HepG2 (cell line): Measurements from ENCODE around the gene ANKZF1. TPM values are rescaled to one million over a fixed set of nuclear protein-coding genes. Genes with fewer than 3 reads are reported as not detected.

Experiments used
- DR1 ChIP-seq: sonication (generic); formaldehyde crosslinking; IDR thresholded peaks from 2 replicates; pipeline ENCODE4 v1.8.0; 2021; ENCODE audit warnings: mild to moderate bottlenecking, missing genetic modification reagents, inconsistent platforms
- ESRRA ChIP-seq: sonication (generic); formaldehyde crosslinking; IDR thresholded peaks from 2 replicates; pipeline ENCODE4 v1.5.1; 2020; ENCODE audit warnings: mild to moderate bottlenecking, low read depth, missing genetic modification reagents
- FOXK1 ChIP-seq: sonication (generic); formaldehyde crosslinking; IDR thresholded peaks from 2 replicates; pipeline ENCODE4 v1.4.0; 2020; ENCODE audit warnings: low read depth, missing genetic modification reagents, borderline replicate concordance
- GABPA ChIP-seq, 2 experiments: IDR thresholded peaks; 2 replicates each; pipeline ENCODE4 v1.6.1; 2011 to 2016; ENCODE audit warnings: low read depth in 2 of 2, low read length in 1 of 2, missing biosample characterization in 1 of 2, missing genetic modification characterization in 1 of 2
- HOXD1 ChIP-seq: sonication (generic); formaldehyde crosslinking; IDR thresholded peaks from 2 replicates; pipeline ENCODE4 v1.5.0; 2020; ENCODE audit warnings: missing genetic modification reagents
- NFE2L2 ChIP-seq: fragments of 150-350 bp; IDR thresholded peaks from 2 replicates; pipeline ENCODE4 v1.6.1; 2014; ENCODE audit warnings: low read length
- PHF20 ChIP-seq: sonication (generic); formaldehyde crosslinking; IDR thresholded peaks from 2 replicates; pipeline ENCODE4 v1.5.0; 2020; ENCODE audit warnings: mild to moderate bottlenecking, missing genetic modification reagents
- RAD51 ChIP-seq: fragments of 450-650 bp; IDR thresholded peaks from 2 replicates; pipeline ENCODE4 v1.6.1; 2016; ENCODE audit warnings: borderline replicate concordance
- SIN3A ChIP-seq: IDR thresholded peaks from 2 replicates; pipeline ENCODE4 v1.6.1; 2011; ENCODE audit warnings: low read depth, mild to moderate bottlenecking, control low read depth, low read length, borderline replicate concordance
- SUZ12 ChIP-seq: fragments of 150-350 bp; IDR thresholded peaks from 2 replicates; pipeline ENCODE4 v1.6.1; 2014; ENCODE audit warnings: low read depth, low read length
- TMF1 ChIP-seq: sonication (generic); formaldehyde crosslinking; IDR thresholded peaks from 2 replicates; pipeline ENCODE4 v1.8.1; 2022; ENCODE audit warnings: low read depth, missing genetic modification reagents
- ZC3H4 ChIP-seq: sonication (generic); formaldehyde crosslinking; IDR thresholded peaks from 2 replicates; pipeline ENCODE4 v1.4.0; 2020; ENCODE audit warnings: missing genetic modification reagents, borderline replicate concordance
- ZNF263 ChIP-seq: sonication (generic); formaldehyde crosslinking; IDR thresholded peaks from 2 replicates; pipeline ENCODE4 v1.4.0; 2020; ENCODE audit warnings: missing genetic modification reagents
- ZNF563 ChIP-seq: sonication (generic); formaldehyde crosslinking; IDR thresholded peaks from 2 replicates; pipeline ENCODE4 v1.8.0; 2022; ENCODE audit warnings: mild to moderate bottlenecking, moderate library complexity, missing genetic modification reagents
- ZNF567 ChIP-seq: sonication (generic); formaldehyde crosslinking; IDR thresholded peaks from 2 replicates; pipeline ENCODE4 v1.8.1; 2023; ENCODE audit warnings: mild to moderate bottlenecking, missing genetic modification reagents, borderline replicate concordance
- ZNF672 ChIP-seq: sonication (generic); formaldehyde crosslinking; IDR thresholded peaks from 2 replicates; pipeline ENCODE4 v1.8.1; 2022; ENCODE audit warnings: missing genetic modification reagents
- ZNF841 ChIP-seq: sonication (generic); formaldehyde crosslinking; IDR thresholded peaks from 2 replicates; pipeline ENCODE4 v1.8.1; 2023; ENCODE audit warnings: missing genetic modification reagents, borderline replicate concordance
- ZSCAN22 ChIP-seq: sonication (generic); formaldehyde crosslinking; IDR thresholded peaks from 2 replicates; pipeline ENCODE4 v1.4.0; 2020; ENCODE audit warnings: mild to moderate bottlenecking, missing genetic modification reagents
- ZSCAN29 ChIP-seq: sonication (generic); formaldehyde crosslinking; conservative IDR thresholded peaks from 2 replicates; pipeline ENCODE4 v1.4.0; 2020; ENCODE audit warnings: mild to moderate bottlenecking, missing genetic modification reagents
- polyA plus RNA-seq, 8 experiments: library from polyadenylated mRNA; depleted of rRNA in 3 of 8; stranded (reverse) in 7 of 8; unstranded in 1 of 8; fragments of >200 nt; fragmentation: Illumina TruSeq in 4 of 8; extraction: Trizol in 4 of 8; gene quantifications; 2 replicates each; pipeline versions ENCODE4 v1.2.1 to v1.2.3, GENCODE V29; 2011 to 2016; ENCODE audit warnings: low read depth in 4 of 8, missing spikeins in 1 of 8, mixed read lengths in 1 of 8; ENCODE audit not compliant: insufficient read depth in 1 of 8
- total RNA-seq, 5 experiments: library from RNA; depleted of rRNA; stranded (reverse); fragments of >200 nt; fragmentation: Illumina TruSeq; extraction: Trizol; gene quantifications; 2 replicates each; pipeline ENCODE4 v1.2.3, GENCODE V29; 2016; ENCODE audit warnings: low read depth in 1 of 5
- TF ChIP-seq, protein P1 (sequence below): IDR thresholded peaks from 2 replicates; pipeline ENCODE4 v1.6.1; 2016
- TF ChIP-seq, protein P2 (sequence below): sonication (generic); formaldehyde crosslinking; IDR thresholded peaks from 2 replicates; pipeline ENCODE4; 2020; ENCODE audit warnings: missing genetic modification reagents, mild to moderate bottlenecking, borderline replicate concordance
- TF ChIP-seq, protein P3 (sequence below): conservative IDR thresholded peaks from 2 replicates; pipeline ENCODE4 v1.6.1; 2018; ENCODE audit warnings: missing genetic modification reagents
- TF ChIP-seq, protein P4 (sequence below): sonication (generic); formaldehyde crosslinking; IDR thresholded peaks from 2 replicates; pipeline ENCODE4 v1.5.1; 2020; ENCODE audit warnings: mild to moderate bottlenecking, missing genetic modification reagents, moderate library complexity

Gene ANKZF1
- total and polyA plus RNA-seq, 2 of the 13 experiments (the other 11 are each of a cell fraction or from before 2014, with no cell fraction given) = 25.3 to 128 TPM

DNA sequence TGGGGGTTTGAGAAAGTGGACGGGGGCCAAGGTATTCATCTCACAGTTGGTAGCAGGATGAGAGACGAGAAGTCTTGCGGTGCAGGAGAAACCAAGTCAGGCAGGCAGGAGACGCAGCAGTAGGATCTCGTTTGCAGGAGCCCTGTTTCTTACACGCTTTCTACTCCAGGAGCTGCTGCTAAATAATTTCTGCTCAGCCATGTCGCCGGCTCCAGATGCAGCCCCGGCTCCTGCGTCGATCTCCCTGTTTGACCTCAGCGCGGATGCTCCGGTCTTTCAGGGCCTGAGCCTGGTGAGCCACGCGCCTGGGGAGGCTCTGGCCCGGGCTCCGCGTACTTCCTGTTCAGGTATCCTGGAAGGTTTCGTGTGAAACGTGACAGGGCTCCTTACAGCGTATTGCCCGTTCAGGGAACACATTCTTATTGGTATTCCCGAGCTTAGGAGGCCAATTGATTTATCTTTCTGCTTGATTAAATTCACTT, 494 bp downstream of the ANKZF1 start (continued):
- TF ChIP-seq ZNF563 = 0 out of 2 replicates have a peak, but pooled peaks have one; percentile 55
- no peak for TF ChIP-seq ZNF841 (CRISPR knock-in tag)
- TF ChIP-seq ZNF567 (CRISPR knock-in tag) = 0 out of 2 replicates have a peak, but pooled peaks have one; percentile 61
- TF ChIP-seq ZNF672 (CRISPR knock-in tag) = no peak
- no peak for TF ChIP-seq DR1 (CRISPR knock-in tag)
- TF ChIP-seq SUZ12 = no peak
- TF ChIP-seq, protein P1, sequence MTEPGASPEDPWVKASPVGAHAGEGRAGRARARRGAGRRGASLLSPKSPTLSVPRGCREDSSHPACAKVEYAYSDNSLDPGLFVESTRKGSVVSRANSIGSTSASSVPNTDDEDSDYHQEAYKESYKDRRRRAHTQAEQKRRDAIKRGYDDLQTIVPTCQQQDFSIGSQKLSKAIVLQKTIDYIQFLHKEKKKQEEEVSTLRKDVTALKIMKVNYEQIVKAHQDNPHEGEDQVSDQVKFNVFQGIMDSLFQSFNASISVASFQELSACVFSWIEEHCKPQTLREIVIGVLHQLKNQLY (CRISPR knock-in tag) = 0 out of 2 replicates have a peak, but pooled peaks have one; percentile 49
- TF ChIP-seq RAD51 = no peak
- TF ChIP-seq, protein P2, sequence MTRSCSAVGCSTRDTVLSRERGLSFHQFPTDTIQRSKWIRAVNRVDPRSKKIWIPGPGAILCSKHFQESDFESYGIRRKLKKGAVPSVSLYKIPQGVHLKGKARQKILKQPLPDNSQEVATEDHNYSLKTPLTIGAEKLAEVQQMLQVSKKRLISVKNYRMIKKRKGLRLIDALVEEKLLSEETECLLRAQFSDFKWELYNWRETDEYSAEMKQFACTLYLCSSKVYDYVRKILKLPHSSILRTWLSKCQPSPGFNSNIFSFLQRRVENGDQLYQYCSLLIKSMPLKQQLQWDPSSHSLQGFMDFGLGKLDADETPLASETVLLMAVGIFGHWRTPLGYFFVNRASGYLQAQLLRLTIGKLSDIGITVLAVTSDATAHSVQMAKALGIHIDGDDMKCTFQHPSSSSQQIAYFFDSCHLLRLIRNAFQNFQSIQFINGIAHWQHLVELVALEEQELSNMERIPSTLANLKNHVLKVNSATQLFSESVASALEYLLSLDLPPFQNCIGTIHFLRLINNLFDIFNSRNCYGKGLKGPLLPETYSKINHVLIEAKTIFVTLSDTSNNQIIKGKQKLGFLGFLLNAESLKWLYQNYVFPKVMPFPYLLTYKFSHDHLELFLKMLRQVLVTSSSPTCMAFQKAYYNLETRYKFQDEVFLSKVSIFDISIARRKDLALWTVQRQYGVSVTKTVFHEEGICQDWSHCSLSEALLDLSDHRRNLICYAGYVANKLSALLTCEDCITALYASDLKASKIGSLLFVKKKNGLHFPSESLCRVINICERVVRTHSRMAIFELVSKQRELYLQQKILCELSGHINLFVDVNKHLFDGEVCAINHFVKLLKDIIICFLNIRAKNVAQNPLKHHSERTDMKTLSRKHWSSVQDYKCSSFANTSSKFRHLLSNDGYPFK (CRISPR knock-in tag) = peak; percentile 68; the same call in 1 of the 2 replicates
- TF ChIP-seq SIN3A = no peak
- TF ChIP-seq HOXD1 (CRISPR knock-in tag) = peak; percentile 14; the same call in 1 of the 2 replicates
- TF ChIP-seq ZSCAN29 (CRISPR knock-in tag) = no peak
- 0 out of 2 replicates have a peak, but pooled peaks have one; percentile 34 for TF ChIP-seq PHF20
- TF ChIP-seq FOXK1 (CRISPR knock-in tag) = no peak
- no peak for TF ChIP-seq ESRRA (CRISPR knock-in tag)
- TF ChIP-seq, protein P3, sequence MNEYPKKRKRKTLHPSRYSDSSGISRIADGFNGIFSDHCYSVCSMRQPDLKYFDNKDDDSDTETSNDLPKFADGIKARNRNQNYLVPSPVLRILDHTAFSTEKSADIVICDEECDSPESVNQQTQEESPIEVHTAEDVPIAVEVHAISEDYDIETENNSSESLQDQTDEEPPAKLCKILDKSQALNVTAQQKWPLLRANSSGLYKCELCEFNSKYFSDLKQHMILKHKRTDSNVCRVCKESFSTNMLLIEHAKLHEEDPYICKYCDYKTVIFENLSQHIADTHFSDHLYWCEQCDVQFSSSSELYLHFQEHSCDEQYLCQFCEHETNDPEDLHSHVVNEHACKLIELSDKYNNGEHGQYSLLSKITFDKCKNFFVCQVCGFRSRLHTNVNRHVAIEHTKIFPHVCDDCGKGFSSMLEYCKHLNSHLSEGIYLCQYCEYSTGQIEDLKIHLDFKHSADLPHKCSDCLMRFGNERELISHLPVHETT (CRISPR knock-in tag) = no peak
- TF ChIP-seq GABPA (IDR thresholded peaks at IDR 0.05; ENCODE audit: low read depth, low read length) = no peak
- TF ChIP-seq GABPA (CRISPR knock-in tag; IDR thresholded peaks at IDR 0.05; ENCODE audit: low read depth) = peak; percentile 65
- TF ChIP-seq, protein P4, sequence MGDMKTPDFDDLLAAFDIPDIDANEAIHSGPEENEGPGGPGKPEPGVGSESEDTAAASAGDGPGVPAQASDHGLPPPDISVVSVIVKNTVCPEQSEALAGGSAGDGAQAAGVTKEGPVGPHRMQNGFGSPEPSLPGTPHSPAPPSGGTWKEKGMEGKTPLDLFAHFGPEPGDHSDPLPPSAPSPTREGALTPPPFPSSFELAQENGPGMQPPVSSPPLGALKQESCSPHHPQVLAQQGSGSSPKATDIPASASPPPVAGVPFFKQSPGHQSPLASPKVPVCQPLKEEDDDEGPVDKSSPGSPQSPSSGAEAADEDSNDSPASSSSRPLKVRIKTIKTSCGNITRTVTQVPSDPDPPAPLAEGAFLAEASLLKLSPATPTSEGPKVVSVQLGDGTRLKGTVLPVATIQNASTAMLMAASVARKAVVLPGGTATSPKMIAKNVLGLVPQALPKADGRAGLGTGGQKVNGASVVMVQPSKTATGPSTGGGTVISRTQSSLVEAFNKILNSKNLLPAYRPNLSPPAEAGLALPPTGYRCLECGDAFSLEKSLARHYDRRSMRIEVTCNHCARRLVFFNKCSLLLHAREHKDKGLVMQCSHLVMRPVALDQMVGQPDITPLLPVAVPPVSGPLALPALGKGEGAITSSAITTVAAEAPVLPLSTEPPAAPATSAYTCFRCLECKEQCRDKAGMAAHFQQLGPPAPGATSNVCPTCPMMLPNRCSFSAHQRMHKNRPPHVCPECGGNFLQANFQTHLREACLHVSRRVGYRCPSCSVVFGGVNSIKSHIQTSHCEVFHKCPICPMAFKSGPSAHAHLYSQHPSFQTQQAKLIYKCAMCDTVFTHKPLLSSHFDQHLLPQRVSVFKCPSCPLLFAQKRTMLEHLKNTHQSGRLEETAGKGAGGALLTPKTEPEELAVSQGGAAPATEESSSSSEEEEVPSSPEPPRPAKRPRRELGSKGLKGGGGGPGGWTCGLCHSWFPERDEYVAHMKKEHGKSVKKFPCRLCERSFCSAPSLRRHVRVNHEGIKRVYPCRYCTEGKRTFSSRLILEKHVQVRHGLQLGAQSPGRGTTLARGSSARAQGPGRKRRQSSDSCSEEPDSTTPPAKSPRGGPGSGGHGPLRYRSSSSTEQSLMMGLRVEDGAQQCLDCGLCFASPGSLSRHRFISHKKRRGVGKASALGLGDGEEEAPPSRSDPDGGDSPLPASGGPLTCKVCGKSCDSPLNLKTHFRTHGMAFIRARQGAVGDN (CRISPR knock-in tag) = peak; percentile 94
- no peak for TF ChIP-seq TMF1 (CRISPR knock-in tag)
- no peak for TF ChIP-seq ZC3H4 (CRISPR knock-in tag)
- TF ChIP-seq ZSCAN22 (CRISPR knock-in tag) = no peak
- no peak for TF ChIP-seq NFE2L2
- peak; percentile 17; the same call in 1 of the 2 replicates for TF ChIP-seq ZNF263 (CRISPR knock-in tag)
